Hepatocyte (in vitro differentiated cells): ENCODE data around the gene ENOX1. TPM values are rescaled to one million over a fixed set of nuclear protein-coding genes. Genes with fewer than 3 reads are reported as not detected.

Source experiments
- DNase-seq: peaks from one replicate; pipeline ENCODE4 v3.0.0-alpha.2; 2016; ENCODE audit warnings: low spot score
- H2AFZ ChIP-seq: fragments of 200-600 bp; sonication (generic); 2 replicates; pipeline ENCODE4 v1.6.0; 2016; ENCODE audit warnings: antibody characterized with exemption, mild to moderate bottlenecking
- H3K27ac ChIP-seq: fragments of 200-600 bp; sonication (generic); 2 replicates; pipeline ENCODE4 v1.5.1; 2016; ENCODE audit warnings: mild to moderate bottlenecking
- H3K27me3 ChIP-seq: fragments of 200-600 bp; sonication (generic); 2 replicates; pipeline ENCODE4 v1.6.1; 2016
- H3K36me3 ChIP-seq: fragments of 200-600 bp; sonication (generic); replicated peaks from 2 replicates; pipeline ENCODE4 v1.5.1; 2016; ENCODE audit warnings: low read depth; ENCODE audit not compliant: insufficient read depth
- H3K4me1 ChIP-seq: fragments of 200-600 bp; sonication (generic); 2 replicates; pipeline ENCODE4 v1.5.1; 2016; ENCODE audit warnings: mild to moderate bottlenecking, moderate library complexity; ENCODE audit not compliant: insufficient read depth
- H3K4me2 ChIP-seq: fragments of 200-600 bp; sonication (generic); 2 replicates; pipeline ENCODE4 v1.6.0; 2016
- H3K4me3 ChIP-seq: fragments of 200-600 bp; sonication (generic); 2 replicates; pipeline ENCODE4 v1.5.1; 2016; ENCODE audit warnings: mild to moderate bottlenecking
- H3K79me2 ChIP-seq: fragments of 200-600 bp; sonication (generic); 2 replicates; pipeline ENCODE4 v1.6.0; 2017; ENCODE audit warnings: mild to moderate bottlenecking
- H3K9me2 ChIP-seq: fragments of 200-600 bp; sonication (generic); replicated peaks from 2 replicates; pipeline ENCODE4 v1.6.0; 2017; ENCODE audit warnings: mild to moderate bottlenecking; ENCODE audit not compliant: insufficient read depth
- H3K9me3 ChIP-seq: fragments of 200-600 bp; sonication (generic); 2 replicates; pipeline ENCODE4 v1.5.1; 2016; ENCODE audit warnings: low read depth, mild to moderate bottlenecking
- H4K20me1 ChIP-seq: fragments of 200-600 bp; sonication (generic); 2 replicates; pipeline ENCODE4 v1.6.0; 2016; ENCODE audit warnings: mild to moderate bottlenecking; ENCODE audit not compliant: insufficient read depth, poor library complexity, severe bottlenecking
- CTCF ChIP-seq: fragments of 200-600 bp; sonication (generic); IDR thresholded peaks from 2 replicates; pipeline ENCODE4 v1.5.1; 2016; ENCODE audit warnings: antibody characterized with exemption, mild to moderate bottlenecking; ENCODE audit not compliant: poor library complexity
- EZH2 ChIP-seq: fragments of 200-600 bp; sonication (generic); IDR thresholded peaks from 2 replicates; pipeline ENCODE4 v1.6.1; 2016; ENCODE audit warnings: antibody characterized with exemption, mild to moderate bottlenecking, borderline replicate concordance
- EZH2phosphoT487 ChIP-seq: fragments of 200-600 bp; sonication (generic); IDR thresholded peaks from one replicate; pipeline ENCODE4 v1.6.1; 2018; ENCODE audit warnings: antibody characterized with exemption, mild to moderate bottlenecking, low read depth, moderate library complexity; ENCODE audit not compliant: unreplicated experiment, severe bottlenecking
- WGBS: methylation state at CpG from one replicate; pipeline ENCODE4 v1.1.6; 2016; ENCODE audit warnings: low lambda C conversion rate; ENCODE audit errors: missing lambda C conversion rate; 5-methylcytosine and 5-hydroxymethylcytosine counted together
- polyA plus RNA-seq: library from polyadenylated mRNA; unstranded; fragments of >200 nt; fragmentation: Nextera tagmentation; extraction: Ambion mirVana; gene quantifications from 2 replicates; pipeline ENCODE4 v1.2.1, GENCODE V29; 2016
- total RNA-seq: library from RNA; depleted of rRNA; stranded (reverse); fragments of >200 nt; gene quantifications from 2 replicates; pipeline ENCODE4 v1.2.3, GENCODE V29; 2014

Gene ENOX1
- total and polyA plus RNA-seq, 2 experiments from 2014 or later, result 2.4 to 4.0 TPM

GRCh38 chr13:43528992-43529391 lies 257.8 kb downstream of the ENOX1 start:
- no peak overlapping the region for H3K4me2 ChIP-seq
- H4K20me1 ChIP-seq, result no peaks in the 10 kb centered on the region
- H3K9me2 ChIP-seq, result no peaks in the 10 kb centered on the region
- H3K36me3 ChIP-seq, result no peaks in the 10 kb centered on the region
- TF ChIP-seq CTCF (no peak), EZH2phosphoT487 (no peak), EZH2 (no peak)
- WGBS, result 98% methylated on average over 6 of the region's 6 CpGs
- H3K27me3 ChIP-seq, result no peaks in the 10 kb centered on the region
- H3K4me1 ChIP-seq, result no peaks in the 10 kb centered on the region
- H3K27ac ChIP-seq, result no peak overlapping the region
- DNase-seq, result no peak
- H3K9me3 ChIP-seq, result no peaks in the 10 kb centered on the region
- no peak overlapping the region for H2AFZ ChIP-seq
- no peaks in the 10 kb centered on the region for H3K79me2 ChIP-seq
- H3K4me3 ChIP-seq, result no peak overlapping the region

DNA sequence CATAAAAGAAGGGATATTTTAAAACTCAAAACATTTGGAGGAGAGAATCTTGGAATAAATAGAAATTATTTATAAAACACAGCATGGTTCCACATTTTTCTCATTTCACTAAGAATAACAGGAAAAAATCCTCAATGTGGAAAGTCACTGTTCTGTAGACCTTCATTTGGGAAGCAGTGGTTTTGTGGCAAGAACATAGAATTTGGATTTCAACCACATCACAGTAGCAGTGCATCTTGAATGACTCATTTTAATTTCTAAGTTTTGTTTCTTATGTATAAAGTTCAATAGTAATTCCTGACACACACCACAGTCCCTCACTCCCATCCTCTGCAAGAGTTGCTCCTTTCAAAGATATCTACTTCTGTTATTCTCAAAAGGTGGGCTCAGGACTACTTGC lies 264.0 kb downstream of the ENOX1 start:
- H3K36me3 ChIP-seq, result no peaks in the 10 kb centered on the region
- H3K27ac ChIP-seq, result no peak overlapping the region
- no peaks in the 10 kb centered on the region for H3K9me2 ChIP-seq
- H3K79me2 ChIP-seq, result no peaks in the 10 kb centered on the region
- H3K4me2 ChIP-seq, result no peak overlapping the region
- no peaks in the 10 kb centered on the region for H3K27me3 ChIP-seq
- DNase-seq, result no peak
- H2AFZ ChIP-seq, result no peak overlapping the region
- no peak for TF ChIP-seq CTCF
- TF ChIP-seq EZH2, result no peak
- no peak for TF ChIP-seq EZH2phosphoT487
- H3K9me3 ChIP-seq, result no peaks in the 10 kb centered on the region
- no peak overlapping the region for H3K4me3 ChIP-seq
- no peaks in the 10 kb centered on the region for H3K4me1 ChIP-seq
- no peaks in the 10 kb centered on the region for H4K20me1 ChIP-seq

- Histone ChIP-seq H3K27ac (no peak overlapping the region), H4K20me1 (no peaks in the 10 kb centered on the region), H3K9me3 (no peaks in the 10 kb centered on the region), H3K9me2 (no peaks in the 10 kb centered on the region), H3K79me2 (no peaks in the 10 kb centered on the region), H3K4me1 (peaks cover 9% of the 10 kb centered on the region), H3K4me2 (no peak overlapping the region), H2AFZ (no peak overlapping the region), H3K27me3 (no peaks in the 10 kb centered on the region), H3K36me3 (no peaks in the 10 kb centered on the region), H3K4me3 (no peak overlapping the region)
- 50% methylated on average over 5 of the region's 5 CpGs for WGBS
- no peak for TF ChIP-seq CTCF
- DNase-seq, result no peak
These were observed 266.4 kb downstream of the ENOX1 start for GRCh38 chr13:43520351-43520750.

GRCh38 chr13:43518833-43519232 lies 267.9 kb downstream of the ENOX1 start:
- H3K4me1 ChIP-seq, result peaks cover 9% of the 10 kb centered on the region
- no peaks in the 10 kb centered on the region for H4K20me1 ChIP-seq
- H3K4me3 ChIP-seq, result no peak overlapping the region
- H3K27me3 ChIP-seq, result no peaks in the 10 kb centered on the region
- H3K9me2 ChIP-seq, result no peaks in the 10 kb centered on the region
- DNase-seq, result no peak
- TF ChIP-seq EZH2phosphoT487 (no peak), EZH2 (no peak), CTCF (no peak)
- no peaks in the 10 kb centered on the region for H3K79me2 ChIP-seq
- no peak overlapping the region for H3K4me2 ChIP-seq
- H2AFZ ChIP-seq, result no peak overlapping the region
- H3K9me3 ChIP-seq, result no peaks in the 10 kb centered on the region
- no peak overlapping the region for H3K27ac ChIP-seq
- H3K36me3 ChIP-seq, result no peaks in the 10 kb centered on the region
